Colonic mucosa (tissue), 4 donors: ENCODE measurements around the gene CD53. TPM values are rescaled to one million over a fixed set of nuclear protein-coding genes. Genes with fewer than 3 reads are reported as not detected.
"Not testable (repeated sequence)": the region's sequence is repeated elsewhere in the genome, so short reads cannot be mapped to it uniquely, and the experiment has no call there.

ENCODE experiments used
- DNase-seq: peaks from one replicate; pipeline ENCODE4 v3.0.0-alpha.2; 2020
- H3K27ac ChIP-seq: fragments of 200-600 bp; one replicate; pipeline ENCODE4 v1.8.0; 2021
- H3K27me3 ChIP-seq: fragments of 200-600 bp; one replicate; pipeline ENCODE4 v1.8.0; 2021
- H3K36me3 ChIP-seq: fragments of 200-600 bp; one replicate; pipeline ENCODE4 v1.8.0; 2021
- H3K4me1 ChIP-seq: fragments of 200-600 bp; one replicate; pipeline ENCODE4 v1.8.0; 2021; ENCODE audit warnings: mild to moderate bottlenecking
- H3K4me3 ChIP-seq: fragments of 200-600 bp; one replicate; pipeline ENCODE4 v1.8.0; 2021
- H3K9ac ChIP-seq, 2 donors: one replicate each; pipeline ENCODE4 v1.7.0; 2013; ENCODE audit warnings: control low read depth in 2 of 2, low read depth in 2 of 2, low read length in 2 of 2
- H3K9me3 ChIP-seq: fragments of 200-600 bp; one replicate; pipeline ENCODE4 v1.8.0; 2021
- CTCF ChIP-seq: fragments of 200-600 bp; IDR thresholded peaks from one replicate; pipeline ENCODE4 v1.8.0; 2022; ENCODE audit warnings: antibody characterized with exemption, mild to moderate bottlenecking
- intact Hi-C: fragments of 100-400 bp; cut with DNase I; formaldehyde crosslinking; loops from one replicate; pipeline ENCODE4 v1.14.1; 2022
- total RNA-seq, 2 donors: library from RNA; stranded (reverse); fragmentation: NEBNext Ultra II Directional in 1 of 2; extraction: Animal tissue kit (Norgen Biotek cat#: 25700) in 1 of 2; gene quantifications; one replicate each; pipeline ENCODE4 v1.2.1, GENCODE V29; 2021
- donor health status: healthy.
- donor health status: DM: no; HTN: no; CAD: no.
- donor health status: DM: no; HTN: no; CAD: no.

The CD53 gene
- total RNA-seq, 2 donors from 2014 or later, result 7.4 to 15.8 TPM

- Histone ChIP-seq H3K9me3 (no peaks in the 10 kb centered on the region), H3K27ac (no peak overlapping the region), H3K36me3 (no peaks in the 10 kb centered on the region), H3K9ac (no peak overlapping the region), H3K4me1 (no peaks in the 10 kb centered on the region), H3K4me3 (no peak overlapping the region), H3K27me3 (no peaks in the 10 kb centered on the region)
- intact Hi-C loops, result no loop called here
- TF ChIP-seq CTCF, result no peak
- no peak for DNase-seq
These were observed 13.9 kb upstream of the CD53 start for GRCh38 chr1:110859062-110859461.

GRCh38 chr1:110860174-110860573, 12.8 kb upstream of the CD53 start:
- TF ChIP-seq CTCF, result no peak
- no peaks in the 10 kb centered on the region for H3K4me1 ChIP-seq
- H3K27me3 ChIP-seq, result no peaks in the 10 kb centered on the region
- no peak overlapping the region for H3K9ac ChIP-seq
- H3K27ac ChIP-seq, result no peak overlapping the region
- H3K36me3 ChIP-seq, result no peaks in the 10 kb centered on the region
- intact Hi-C loops, result no loop called here
- DNase-seq, result no peak
- H3K4me3 ChIP-seq, result no peak overlapping the region
- no peaks in the 10 kb centered on the region for H3K9me3 ChIP-seq

GRCh38 chr1:110860620-110861019, 12.3 kb upstream of the CD53 start:
- H3K27me3 ChIP-seq, H3K36me3 ChIP-seq, H3K4me1 ChIP-seq, H3K27ac ChIP-seq, H3K4me3 ChIP-seq, intact Hi-C loops, H3K9me3 ChIP-seq, H3K9ac ChIP-seq, DNase-seq: not testable (repeated sequence)

- H3K9ac ChIP-seq, H3K27me3 ChIP-seq, DNase-seq, H3K4me1 ChIP-seq, H3K9me3 ChIP-seq, intact Hi-C loops, H3K36me3 ChIP-seq, H3K27ac ChIP-seq, H3K4me3 ChIP-seq: not testable (repeated sequence)
These were observed 11.0 kb upstream of the CD53 start for GRCh38 chr1:110861942-110862341.

GRCh38 chr1:110864287-110864686, 8.7 kb upstream of the CD53 start:
- no peak for DNase-seq
- no peaks in the 10 kb centered on the region for H3K27me3 ChIP-seq
- H3K27ac ChIP-seq, result no peak overlapping the region
- no peaks in the 10 kb centered on the region for H3K4me1 ChIP-seq
- H3K9me3 ChIP-seq, result no peaks in the 10 kb centered on the region
- no peak overlapping the region for H3K4me3 ChIP-seq
- no peak for TF ChIP-seq CTCF
- intact Hi-C loops, result no loop called here
- H3K9ac ChIP-seq, result no peak overlapping the region
- no peaks in the 10 kb centered on the region for H3K36me3 ChIP-seq

GRCh38 chr1:110870721-110871388, 2.1 kb upstream of the CD53 start:
- DNase-seq, result no peak
- Histone ChIP-seq H3K9me3 (no peaks in the 10 kb centered on the region), H3K4me1 (no peaks in the 10 kb centered on the region), H3K27me3 (no peaks in the 10 kb centered on the region), H3K36me3 (no peaks in the 10 kb centered on the region), H3K4me3 (no peak overlapping the region), H3K9ac (no peak overlapping the region), H3K27ac (no peak overlapping the region)
- intact Hi-C loops, result no loop called here
- no peak for TF ChIP-seq CTCF
